Measurements from ENCODE around the gene FANCE.
"Not testable (repeated sequence)": the region's sequence is repeated elsewhere in the genome, so short reads cannot be mapped to it uniquely, and the experiment has no call there.

FANCE gene

DNA sequence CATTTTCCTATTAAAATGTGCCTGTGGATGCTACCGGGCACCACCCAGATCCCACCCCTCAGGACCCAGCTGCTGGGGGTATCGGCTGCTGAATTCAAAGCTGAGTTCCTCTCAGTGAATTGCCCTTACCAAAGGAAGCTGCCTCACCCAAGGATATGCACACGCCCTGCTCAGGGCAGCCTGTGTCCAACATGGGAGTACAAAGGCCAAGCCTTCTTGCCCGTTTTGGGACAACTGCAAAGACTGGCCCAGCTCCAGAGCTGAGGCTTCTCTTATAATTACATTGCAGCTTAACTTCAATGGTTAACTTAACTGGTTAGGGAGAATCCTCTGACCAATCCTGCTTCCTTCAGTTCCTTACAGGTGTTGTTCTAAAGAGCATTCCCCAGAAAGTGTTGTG lies 19.8 kb upstream of the FANCE start:
- no peak for DNase-seq (ENCODE audit: low spot score)

DNA sequence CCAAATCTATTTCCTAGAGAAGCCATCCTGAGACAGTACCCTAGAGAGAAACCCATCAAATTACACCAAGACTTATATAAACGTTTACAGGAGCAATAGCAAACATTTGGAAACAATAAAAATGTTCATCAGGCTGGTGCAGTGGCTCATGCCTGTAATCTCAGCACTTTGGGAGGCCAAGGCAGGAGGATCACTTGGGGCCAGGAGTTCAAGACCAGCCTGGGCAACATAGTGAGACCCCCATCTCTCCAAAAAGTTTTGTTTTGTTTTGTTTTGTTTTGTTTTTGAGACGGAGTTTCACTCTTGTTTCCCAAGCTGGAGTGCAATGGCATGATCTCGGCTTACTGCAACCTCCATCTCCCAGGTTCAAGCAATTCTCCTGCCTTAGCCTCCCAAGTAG lies 19.4 kb upstream of the FANCE start:
- not testable (repeated sequence) for DNase-seq (ENCODE audit: low spot score)

DNA sequence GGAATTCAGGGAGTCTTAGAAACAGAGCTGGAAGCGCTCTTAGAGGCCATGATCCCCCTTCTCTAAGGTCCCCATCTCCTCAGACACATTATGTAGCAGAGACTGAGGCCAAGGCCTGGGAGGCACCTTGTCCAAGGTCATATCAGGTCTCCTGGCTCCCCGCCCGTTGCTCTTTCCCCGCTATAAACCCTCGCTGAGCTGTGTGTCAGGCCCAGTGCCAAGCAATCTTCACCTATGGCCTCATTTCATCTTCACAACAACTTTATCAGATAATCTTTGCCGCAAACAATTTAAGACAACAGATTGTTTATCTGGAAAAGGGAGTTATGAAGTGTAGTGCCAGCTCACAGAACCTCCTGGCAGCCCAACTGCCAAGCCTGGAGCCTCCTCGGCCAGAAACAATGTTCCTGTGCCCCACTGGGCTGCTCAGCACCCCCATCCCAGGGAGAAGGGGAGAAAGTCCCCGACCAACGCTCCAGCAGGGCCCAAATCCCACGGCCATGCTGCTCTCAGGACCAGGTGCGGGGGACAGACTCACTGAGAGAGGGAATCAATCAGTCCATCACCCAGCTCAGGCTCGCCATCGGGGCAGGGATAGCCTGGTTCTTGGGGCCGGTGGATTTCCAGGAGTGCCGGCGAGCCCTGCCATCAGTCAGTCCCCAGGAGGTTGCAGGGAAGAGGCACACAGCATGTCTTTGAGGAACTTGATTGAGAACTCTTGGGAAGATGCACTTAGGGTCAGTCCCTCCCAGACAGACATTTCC lies 16.9 kb upstream of the FANCE start:
- no peak for DNase-seq (ENCODE audit: low spot score)

DNA sequence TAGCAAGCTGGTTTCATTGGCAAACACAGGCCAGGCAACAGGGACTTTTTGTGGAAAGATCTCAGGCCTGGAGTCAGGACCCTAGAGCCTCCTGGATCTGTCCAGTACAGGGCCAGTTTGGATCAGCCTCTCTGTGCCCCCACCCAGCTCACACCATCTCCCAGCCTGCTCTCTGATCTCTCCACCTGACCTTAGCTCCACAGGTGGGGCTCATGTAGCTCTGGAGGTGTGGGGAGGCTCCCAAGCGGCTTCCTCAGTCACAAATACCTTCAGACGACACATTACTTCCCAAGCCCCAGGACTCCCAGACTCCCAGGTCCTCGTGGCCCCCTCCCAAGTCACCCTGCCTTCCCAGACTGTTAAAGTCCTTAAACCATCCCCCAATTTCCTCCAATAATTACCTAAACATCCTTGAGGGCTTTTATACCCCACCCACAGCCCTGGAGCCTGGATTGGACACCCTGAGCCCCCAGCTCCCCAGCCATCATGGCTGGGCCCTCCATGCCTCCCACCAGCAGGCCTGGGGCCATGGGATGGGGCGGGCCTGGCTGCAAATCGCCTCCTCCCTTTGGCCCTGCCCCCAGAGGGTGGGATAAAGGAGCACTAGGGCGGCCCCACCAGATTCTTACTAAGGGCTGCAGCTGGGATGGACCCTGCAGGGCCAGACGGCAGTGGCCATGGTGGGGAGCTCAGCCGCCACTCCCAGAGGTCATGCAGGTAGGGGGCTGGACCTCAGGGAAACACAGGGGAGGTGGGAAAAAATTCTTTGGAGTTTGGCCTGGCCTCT lies 15.9 kb upstream of the FANCE start:
- DNase-seq (ENCODE audit: low spot score), result no peak

DNA sequence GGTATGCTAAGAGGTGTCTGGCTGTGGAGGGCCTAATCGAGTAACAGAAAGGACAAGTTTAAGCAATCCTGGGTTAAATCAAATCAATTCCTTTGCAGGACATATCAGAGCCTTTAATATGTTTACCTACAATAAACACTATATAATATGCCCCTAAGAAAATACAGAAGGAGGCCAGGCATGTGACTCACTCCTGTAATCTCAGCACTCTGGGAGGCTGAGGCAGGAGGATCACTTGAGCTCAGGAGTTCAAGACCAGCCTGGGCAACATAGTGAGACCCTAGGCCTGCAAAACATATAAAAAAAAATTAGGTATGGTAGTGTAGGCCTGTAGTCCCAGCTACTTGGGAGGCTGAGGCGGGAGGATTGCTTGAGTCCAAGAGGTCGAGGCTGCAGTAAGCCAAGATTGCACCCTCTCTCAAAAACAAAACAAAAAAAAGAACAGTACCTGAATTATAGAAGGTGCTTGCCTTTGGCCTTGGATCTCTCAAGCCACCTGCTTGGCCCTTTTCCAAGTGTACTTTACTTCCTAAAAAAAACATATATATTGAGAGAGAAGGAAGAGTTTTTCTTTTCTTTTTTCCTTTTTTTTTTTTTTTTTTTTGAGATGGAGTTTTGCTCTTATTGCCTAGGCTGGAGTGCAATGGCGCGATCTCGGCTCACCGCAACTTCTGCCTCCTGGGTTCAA lies 13.6 kb upstream of the FANCE start:
- DNase-seq (ENCODE audit: low spot score), result not testable (repeated sequence)

DNA sequence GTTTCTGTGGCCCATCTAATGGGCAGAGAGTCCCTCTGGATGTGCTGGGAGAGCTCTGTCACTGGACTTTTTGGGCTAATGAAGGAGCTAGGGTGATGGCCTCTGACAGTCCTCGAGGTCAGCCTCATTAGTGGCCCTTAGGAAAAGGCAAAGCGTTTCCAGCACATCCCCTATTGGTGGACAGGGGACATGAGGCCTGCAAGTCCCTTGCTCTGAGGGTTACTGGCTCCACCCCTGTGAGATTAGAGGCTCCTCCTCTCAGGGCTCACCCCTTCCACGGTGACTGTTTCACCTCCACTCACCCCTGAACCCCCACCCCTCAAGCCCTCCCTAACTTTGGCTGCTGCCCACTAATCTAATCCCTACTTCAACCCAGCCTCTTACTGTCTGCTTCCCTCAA lies 12.8 kb upstream of the FANCE start:
- no peak for DNase-seq (ENCODE audit: low spot score)

DNA sequence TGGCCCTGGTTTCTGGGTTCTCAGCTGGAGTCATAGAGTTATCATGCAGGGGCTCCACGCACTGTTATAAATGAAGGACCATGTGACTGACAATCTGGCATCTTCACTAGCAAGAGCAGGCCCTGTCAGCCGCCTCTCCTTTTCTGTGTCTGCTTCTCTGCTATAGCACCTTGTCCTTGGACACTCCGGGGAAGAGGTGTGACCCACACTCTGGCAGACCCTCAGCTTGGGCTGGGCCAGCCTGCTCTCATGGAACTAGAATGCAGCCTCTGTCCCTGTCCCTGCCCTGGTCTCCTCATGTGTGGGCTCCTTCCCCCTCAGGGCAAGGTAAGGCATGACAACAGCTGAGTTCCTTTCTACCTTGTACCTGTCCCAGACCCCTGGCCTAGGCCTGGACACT lies 10.9 kb upstream of the FANCE start:
- DNase-seq (ENCODE audit: low spot score), result no peak

DNA sequence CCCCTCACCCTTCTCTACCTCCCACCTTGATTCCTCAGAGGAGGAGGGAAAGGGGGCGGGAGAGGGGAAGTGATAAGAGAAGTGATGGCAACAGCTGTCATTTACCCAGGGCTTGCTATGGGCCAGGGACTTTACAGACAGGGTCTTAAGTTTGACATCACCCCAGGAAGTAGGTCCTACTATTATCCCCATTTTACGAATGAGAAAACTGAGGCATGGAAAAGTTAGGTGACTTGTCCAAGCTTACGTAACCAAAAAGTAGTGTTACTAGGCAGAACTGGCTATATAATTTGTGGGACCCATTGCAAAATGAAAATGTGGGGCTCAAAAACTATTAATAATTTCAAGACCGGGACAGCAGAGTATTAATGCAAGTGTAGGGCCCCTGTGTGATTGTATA lies 10.5 kb upstream of the FANCE start:
- no peak for DNase-seq (ENCODE audit: low spot score)

DNA sequence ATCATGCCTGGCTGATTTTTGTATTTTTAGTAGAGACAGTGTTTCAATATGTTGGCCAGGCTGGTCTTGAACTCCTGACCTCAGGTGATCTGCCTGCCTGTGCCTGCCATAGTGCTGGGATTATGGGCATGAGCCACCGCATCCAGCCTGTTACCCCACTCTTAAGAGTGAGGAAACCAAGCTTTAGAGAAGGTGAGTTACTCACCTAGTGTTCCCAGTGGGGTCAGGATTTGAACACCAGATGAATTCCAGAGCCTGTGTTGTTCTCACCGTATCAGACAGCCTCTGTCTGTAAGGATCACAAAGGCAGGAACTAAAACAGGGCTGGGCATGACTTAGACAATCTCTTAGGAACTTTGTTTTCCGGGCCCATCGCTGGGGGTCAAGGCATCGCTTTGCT lies 9.4 kb upstream of the FANCE start:
- no peak for DNase-seq (ENCODE audit: low spot score)

DNA sequence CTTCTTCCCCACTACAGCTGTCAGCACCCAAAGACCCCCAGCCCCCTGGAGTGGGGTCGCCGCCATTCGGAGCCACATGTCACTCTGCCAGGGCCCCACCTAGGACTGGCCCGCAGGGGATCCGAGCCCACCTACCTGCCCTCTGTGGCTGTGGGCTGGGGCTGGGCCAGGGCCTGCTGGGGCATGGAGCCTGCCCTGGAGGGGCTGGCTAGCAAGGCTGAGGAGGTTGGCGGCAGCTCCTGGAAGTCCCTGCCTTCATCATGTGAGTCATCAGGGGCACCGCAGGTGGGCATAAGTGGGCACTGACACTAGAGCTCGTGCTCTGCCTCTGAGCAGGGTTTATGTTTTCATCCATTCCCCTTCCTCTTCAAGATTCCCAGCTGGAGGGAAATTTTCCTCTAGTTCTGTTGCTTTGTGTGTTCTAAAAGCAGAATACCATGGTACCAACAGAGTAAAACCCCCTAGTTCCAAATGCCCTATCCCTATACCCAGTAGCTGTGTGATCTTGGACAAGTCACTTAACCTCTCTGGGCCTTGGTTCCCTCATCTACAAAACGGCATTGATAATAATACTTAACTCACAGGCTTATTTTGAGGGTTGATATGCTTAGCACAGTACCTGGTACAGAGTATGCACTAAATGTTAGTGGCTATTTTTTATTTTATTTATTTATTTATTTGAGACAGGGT lies 8.7 kb upstream of the FANCE start:
- no peak for DNase-seq (ENCODE audit: low spot score)

DNA sequence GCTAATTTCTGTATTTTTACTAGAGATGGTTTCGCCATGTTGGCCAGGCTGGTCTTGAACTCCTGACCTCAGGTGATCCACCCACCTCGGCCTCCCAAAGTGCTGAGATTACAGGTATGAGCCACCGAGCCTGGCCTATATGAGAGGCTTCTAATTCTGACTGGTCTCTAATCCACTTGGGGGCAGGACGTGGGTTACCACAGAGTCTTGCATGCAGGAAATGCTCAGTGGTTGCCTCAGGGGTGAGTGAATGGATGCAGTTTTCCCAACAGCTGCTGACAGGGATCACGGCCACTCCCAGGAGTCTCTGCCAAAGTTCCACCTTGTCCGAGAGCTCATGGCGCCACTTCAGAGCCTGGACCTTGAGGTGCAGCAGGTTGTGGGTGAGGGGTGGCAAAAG lies 6.4 kb upstream of the FANCE start:
- DNase-seq (ENCODE audit: low spot score), result no peak

DNA sequence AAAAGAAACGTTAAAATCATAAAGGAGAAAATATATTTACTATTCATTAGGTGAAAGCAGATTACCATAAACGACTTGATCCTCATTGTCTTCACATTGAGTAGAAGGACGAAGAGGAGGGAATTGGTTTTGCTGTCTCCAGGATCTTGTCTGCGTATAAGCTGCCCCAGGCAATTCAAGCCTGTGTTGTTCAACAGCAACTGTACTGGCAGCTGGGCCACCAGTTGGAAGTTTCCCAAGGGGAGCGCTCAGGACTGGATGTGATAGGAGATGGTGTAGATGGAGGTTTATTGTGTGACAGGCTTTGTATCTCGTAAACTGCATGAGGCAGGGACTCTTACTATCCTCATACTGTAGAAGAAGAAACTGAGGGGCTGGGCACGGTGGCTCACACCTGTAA lies 3.9 kb upstream of the FANCE start:
- DNase-seq (ENCODE audit: low spot score), result no peak

DNA sequence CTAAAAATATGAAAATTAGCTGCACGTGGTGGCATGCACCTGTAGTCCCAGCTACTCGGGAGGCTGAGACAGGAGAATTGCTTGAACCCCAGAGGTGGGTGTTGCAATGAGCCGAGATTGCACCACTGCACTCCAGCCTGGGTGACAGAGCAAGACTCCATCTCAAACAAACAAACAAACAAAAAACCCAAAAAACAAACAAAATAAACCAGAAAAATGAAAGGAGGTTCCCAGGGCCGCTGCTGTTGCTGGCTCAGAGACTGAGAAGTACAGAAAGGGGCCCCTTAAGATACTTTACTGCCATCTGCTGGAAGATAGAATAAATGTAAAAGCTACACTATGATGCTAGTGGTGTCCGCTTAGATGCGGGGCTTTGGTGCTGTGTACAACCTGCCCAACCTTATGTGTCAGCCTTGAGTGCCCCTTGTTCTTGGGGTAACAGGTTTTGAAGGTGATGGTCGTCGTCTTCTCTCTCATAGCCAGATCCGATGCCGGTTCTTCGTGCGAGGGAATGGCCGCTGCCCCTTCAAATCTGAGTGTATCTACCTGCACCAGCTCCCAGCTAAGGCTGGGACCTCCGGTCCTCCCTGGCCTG lies 2.8 kb upstream of the FANCE start:
- peak; percentile 70 for DNase-seq (ENCODE audit: low spot score)

DNA sequence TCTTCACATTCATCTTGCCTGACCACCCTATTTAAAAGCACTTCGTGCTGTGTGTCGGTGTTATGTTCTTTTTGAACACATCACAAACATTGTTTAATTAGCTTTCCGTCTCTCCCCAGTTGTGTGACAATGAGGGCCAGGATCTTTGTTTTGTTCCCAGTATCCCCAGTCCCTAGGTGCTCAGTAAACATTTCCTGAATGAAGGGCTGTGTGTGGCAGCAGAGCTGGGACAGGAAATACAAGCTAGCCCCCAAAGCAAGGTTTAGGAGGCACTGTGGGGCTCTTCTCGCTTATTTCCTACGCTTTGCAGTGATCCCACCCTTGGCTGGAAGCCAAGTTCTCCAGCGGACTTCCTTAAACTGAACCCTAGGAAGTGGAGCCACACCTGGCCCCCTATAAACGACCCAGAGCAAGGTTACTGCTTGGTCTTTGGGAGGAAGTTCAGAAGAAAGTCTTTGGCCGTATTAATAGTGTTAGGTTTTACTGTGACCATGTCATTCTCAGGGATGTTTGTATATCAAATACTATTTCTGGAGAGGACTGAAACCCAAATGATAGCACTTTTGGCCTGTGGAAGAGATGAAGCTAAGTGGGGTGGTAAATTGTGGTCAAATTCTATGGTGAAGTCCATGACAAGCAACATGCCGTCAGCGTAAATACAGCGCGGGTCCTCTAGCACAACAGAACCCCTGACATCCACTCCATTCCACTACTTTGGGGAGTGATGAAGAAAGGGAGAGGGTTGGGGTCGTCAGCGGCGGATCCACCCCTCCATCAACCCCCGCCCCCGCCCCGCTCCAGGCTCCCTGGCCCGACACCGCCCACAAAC lies 570 bp upstream of the FANCE start:
- no peak for DNase-seq (ENCODE audit: low spot score)

DNA sequence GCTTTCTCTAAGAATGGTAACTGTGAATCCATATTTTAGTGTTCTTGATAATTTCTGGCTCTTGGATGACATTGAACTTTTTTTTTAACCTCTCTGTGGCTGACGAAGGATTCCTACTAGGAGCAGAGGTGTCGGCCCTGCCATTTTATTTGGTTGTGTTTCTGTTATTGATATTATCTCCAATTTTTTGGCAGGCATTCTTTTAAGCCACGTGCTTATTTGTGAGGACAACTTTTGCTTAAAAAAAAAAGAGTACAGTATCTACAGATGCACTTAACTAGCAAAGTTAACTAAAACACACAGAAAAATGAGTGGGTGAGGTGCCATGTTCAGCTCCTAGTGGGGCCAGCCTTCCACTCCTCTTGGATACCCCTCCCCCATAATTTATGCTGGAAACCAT lies 1.1 kb downstream of the FANCE start:
- DNase-seq (ENCODE audit: low spot score), result no peak

DNA sequence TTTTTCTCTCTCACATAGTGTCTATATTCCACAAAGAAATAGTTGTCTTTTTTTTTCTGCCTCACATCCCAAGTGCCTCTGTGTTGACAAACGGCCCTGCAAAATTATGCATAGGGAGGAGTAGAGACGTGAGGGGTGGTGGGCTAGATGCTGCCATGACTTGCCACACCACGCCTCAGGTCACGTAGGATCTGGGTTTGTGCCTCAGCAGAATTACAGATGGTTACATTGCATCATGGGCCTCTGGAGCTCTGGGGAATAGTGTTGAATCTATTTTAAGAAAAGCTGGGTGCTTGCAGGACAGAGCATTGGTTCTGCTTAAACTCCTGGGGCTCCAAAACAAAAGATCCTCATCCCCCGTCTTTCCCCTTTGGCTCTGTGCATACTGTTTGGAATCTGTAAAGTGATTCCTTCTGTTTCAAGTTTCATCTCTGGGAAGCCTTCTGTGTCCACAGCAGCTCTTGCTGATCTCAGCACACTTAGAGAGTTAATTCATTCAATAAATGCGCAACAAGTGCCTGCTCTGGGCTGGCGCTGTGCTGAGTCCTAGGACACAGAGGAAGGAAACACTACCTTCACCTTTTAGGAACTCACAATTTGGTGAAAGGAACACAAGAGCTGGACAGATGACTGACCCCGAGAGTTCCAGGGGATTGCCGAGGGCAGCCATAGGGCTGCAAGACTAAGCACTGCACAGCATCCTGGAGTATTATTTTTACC lies 2.4 kb downstream of the FANCE start:
- no peak for DNase-seq (ENCODE audit: low spot score)

DNA sequence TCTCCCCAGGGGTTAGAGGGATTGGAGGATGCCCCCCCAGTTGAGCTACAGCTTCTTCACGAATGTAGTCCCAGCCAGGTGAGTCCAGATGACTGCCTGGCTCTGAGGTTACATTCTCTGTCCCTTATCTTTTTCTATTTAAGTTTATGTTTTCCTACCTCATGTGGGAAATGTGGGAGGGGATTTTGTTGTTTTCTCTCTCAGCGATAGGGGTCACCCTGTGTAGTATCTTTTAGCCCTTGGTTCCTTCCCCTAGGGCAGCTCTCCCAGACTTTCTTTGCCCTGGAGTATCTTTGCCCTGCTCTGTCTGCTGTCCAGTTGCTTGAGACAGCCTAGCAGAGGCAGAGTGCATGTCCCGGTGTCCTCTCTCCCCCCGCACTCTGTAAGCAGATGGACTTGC lies 5.8 kb downstream of the FANCE start:
- DNase-seq (ENCODE audit: low spot score), result no peak

DNA sequence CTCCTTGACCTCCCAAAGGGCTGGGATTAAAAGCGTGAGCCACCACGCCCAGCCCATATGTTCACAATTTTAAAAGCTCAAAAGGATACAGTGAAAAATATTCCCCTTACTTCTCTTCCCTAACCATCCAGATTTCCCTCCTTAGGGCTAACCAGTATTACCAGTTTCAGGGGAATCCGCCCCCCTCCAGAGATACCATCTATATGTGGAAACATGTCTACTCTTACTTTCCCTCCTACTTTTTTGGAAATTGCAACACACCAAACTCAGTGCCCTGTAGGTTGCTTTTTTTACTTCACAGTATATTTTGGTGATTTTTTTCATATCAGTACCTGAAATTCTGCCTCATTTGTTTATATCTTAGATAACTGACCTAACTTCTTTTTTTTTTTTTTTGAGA lies 9.1 kb downstream of the FANCE start:
- DNase-seq (ENCODE audit: low spot score), result no peak

DNA sequence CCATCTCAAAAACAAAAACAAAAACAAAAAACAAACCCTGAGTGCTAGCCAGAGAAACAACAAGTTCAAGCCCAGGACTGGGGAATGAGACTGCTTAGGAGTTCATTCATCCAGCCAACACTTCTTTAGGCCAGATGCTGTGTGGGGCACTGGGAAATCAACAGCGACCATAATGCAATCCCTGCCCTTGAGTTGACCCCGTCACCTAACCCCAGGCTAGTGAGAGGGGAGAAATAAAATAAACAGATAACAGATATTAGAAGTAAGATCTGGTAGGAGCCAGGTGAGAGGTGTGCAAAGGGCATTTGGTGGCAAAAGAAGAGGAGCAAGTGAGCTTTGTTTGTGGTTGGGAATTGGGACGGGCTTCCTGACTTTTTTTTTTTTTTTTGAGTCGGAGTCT lies 11.2 kb downstream of the FANCE start:
- DNase-seq (ENCODE audit: low spot score), result no peak

DNA sequence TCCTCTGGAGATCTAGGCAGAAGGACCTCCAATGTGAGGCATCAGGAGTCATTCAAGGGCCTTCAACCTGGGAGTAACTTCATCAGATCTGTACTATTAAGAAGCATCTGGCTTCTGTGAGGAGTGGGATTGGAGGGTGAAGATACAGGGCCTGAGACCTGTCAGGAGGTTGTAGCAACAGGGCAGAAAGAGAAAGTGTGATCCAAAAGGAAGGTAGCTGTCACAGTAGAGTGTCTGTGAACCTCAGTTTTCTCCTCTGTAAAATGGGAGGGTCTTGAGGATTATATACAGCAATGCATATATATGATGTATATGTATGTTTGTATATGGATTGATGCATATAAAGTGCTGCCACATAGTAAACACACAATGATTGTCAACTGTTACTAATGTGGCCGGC lies 13.5 kb downstream of the FANCE start:
- no peak for DNase-seq (ENCODE audit: low spot score)
